ENCODE data around the gene CDH16.
"Not testable (repeated sequence)": the region's sequence is repeated elsewhere in the genome, so short reads cannot be mapped to it uniquely, and the experiment has no call there.

Gene CDH16

DNA sequence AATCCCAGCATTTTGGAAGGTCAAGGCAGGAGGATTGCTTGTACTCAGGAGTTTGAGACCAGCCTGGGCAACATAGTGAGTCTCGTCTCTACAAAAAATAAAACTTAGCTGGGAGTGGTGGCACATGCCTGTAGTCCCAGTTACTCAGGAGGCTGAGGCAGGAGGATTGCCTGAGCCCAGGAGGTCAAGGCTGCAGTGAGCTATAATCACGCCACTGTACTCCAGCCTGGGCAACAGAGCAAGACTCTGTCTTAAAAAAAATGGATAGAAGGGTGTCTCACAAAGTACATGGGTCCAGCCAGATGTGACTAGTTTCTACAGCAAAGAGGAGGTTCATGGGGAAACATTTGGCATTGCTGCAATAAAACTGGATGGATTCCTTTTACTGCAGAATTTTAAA, 47.3 kb downstream of the CDH16 start:
- not testable (repeated sequence) for DNase-seq

GRCh38 chr16:66869424-66869823, 49.3 kb downstream of the CDH16 start:
- no peak for DNase-seq

DNA sequence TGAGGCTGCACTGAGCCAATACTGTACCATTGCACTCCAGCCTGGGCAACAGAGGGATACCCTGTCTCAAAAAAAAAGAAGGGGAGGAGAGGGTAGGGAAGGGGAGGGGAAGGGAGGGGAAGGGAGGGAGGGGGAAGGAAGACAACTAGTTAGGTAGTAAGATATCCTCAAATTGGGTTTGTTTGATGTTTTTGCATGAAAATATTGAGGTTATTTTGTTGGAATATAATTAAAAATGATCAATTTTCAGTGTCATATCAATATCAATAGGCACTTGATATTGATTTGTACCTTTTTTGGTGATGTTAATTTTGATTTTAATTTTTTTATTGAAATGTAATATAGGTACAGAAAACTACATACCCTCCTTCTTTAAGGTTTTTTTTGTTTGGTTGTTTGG, 55.0 kb downstream of the CDH16 start:
- no peak for DNase-seq

DNA sequence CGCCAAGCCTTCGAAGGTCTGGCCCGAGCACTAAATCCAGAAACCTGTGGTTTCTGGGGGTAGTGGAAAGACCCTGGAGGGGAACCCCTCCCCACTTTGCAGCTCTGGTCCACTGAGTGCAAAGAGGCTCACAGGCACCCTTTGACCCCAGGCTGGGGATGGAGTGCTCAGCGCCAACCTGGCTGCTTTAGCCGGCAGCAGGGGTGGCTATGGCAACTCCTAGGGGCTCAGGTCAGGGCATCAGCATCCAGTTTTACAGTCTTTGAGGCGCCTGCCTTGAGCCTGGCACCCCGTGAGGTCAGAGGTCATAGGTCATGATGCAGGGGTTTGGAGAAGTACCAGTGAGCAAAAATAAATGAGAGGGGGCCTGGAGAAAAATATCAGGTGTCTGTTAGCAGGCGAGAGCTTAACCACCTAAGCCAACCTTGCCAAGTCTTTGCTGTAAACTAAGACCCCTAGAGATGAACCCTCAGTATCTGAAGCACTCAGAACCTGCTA, 56.6 kb downstream of the CDH16 start:
- no peak for DNase-seq

DNA sequence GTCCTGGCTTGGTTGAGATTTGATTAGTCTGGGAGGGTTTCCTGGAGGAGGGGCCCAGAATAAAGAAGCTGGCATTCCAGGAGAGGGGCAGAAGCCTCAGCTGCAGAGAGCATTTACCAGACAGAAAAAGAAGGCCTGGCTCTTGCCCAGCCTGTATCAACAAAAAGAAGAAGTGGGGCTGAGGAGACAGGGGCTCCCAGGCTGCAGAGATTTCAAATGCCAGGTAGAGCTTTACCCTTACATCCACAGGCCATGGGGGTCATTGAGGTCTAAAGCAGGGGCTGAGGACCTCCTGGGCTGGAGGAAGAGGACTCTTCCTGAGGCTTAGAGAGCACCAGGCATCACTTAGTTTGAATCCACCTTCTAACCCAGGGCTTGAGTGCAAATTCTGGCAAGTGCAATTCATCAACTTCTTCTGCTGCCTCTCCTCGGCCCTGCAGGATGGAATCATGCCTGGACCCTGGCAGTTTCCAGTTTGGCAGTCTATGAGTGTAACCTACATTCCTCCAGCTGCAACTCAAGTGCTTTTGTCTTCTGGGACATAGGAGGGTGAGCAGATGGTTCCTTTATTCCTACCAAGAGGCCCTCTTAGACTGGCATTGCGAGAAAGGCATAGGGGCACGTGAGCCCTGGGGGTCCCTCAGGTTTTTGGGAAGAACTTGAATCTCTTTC, 59.2 kb downstream of the CDH16 start:
- no peak for DNase-seq

DNA sequence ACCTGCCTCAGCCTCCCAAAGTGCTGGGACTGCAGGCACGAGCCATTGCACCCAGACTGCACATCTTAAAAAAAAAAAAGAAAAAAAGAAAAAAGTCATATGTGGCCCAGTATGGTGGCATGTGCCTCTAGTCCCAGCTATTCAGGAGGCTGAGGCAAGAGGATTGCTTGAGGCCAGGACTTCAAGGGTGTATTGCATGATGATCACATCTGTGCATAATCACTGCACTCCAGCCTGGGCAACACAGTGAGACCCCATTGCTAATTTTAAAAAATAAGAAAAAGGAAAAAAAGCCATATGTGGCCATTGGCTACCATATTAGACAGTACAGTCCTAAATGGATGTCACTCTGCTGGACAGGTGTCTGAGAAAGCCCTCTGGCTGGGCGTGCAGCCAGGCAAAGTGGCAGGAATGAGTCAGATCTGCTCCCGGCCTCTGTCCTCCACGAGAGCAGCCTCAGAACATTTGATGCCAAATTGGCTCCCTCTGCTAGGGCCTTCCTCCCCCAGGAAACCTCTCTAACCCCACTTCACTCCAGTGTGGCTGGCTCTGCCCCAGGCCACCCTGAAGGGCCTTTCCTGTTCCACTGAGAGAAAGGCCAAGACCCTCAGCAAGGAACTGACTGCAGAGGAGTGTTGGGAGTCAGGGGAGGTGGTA, 59.8 kb downstream of the CDH16 start:
- peak; percentile 60 for DNase-seq

All from DMS79 (cell line).